C4-2B (cell line): ENCODE data around the gene CENPP.

Source experiments
- CTCF ChIP-seq: fragments of 450-650 bp; conservative IDR thresholded peaks from 2 replicates; pipeline ENCODE4 v1.5.1; 2017; ENCODE audit warnings: mild to moderate bottlenecking
- ZFX ChIP-seq: fragments of 450-650 bp; IDR thresholded peaks from 2 replicates; pipeline ENCODE4 v1.6.1; 2017

GRCh38 chr9:92298036-92298435, 27.7 kb upstream of the CENPP start:
- TF ChIP-seq CTCF (no peak), ZFX (no peak)
